GM12892 (cell line): ENCODE data around the gene MICAL3.

Source experiments
- POLR2A ChIP-seq: IDR thresholded peaks from 2 replicates; pipeline ENCODE4 v1.6.1; 2011; ENCODE audit warnings: low read depth, low read length, control low read depth
- POLR2AphosphoS5 ChIP-seq: IDR thresholded peaks from 2 replicates; pipeline ENCODE4 v1.6.1; 2011; ENCODE audit warnings: low read depth, low read length, control low read depth
- TAF1 ChIP-seq: IDR thresholded peaks from 2 replicates; pipeline ENCODE4 v1.6.1; 2011; ENCODE audit warnings: low read depth, mild to moderate bottlenecking, control low read depth, low read length, borderline replicate concordance

DNA sequence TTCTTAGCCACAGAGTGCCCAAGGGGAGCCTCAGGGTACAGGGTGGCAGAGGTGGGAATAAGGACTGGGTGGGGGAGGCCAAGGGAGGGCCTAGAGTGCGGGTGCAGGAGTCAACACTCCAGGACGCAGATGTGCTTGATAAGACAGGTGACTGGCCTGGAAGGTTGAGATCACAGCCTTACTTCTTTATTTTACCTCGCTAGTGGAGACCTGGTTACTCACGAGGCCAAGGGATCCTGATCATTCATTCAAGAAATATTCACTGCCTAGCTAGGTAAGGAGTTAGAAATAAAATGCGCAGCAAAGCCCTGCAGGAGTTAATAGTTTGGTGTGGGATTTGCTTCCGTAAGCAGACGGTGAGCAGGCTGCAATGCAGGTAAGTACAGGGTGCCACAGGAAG lies 40.3 kb upstream of the MICAL3 start:
- no peak for TF ChIP-seq TAF1
- no peak for TF ChIP-seq POLR2A
- TF ChIP-seq POLR2AphosphoS5 = no peak
